ENCODE measurements around the gene NAGPA.

- TF ChIP-seq POLR2A (IDR thresholded peaks at IDR 0.05) (no peak), CTCF (IDR thresholded peaks at IDR 0.05) (no peak)
These were observed 3.4 kb downstream of the NAGPA start for GRCh38 chr16:5030251-5030870.

All from thyroid gland (tissue), 4 donors.